T-helper 1 cell treated with Interleukin-12 subunit alpha and Interleukin-12 subunit beta and Interleukin-4 antibody, amounts not matched to agents 30 μg/mL and 1 μg/mL, for 36 hours (primary cell): ENCODE data around the gene MED15.
"Not testable (repeated sequence)": the region's sequence is repeated elsewhere in the genome, so short reads cannot be mapped to it uniquely, and the experiment has no call there.

Source experiments
- H3K27ac Mint-ChIP-seq: one replicate; pipeline ENCODE4 v1.8.0; 2021; ENCODE audit warnings: mild to moderate bottlenecking, mixed read lengths
- H3K27me3 Mint-ChIP-seq: one replicate; pipeline ENCODE4 v1.8.0; 2021; ENCODE audit warnings: low read depth, mixed read lengths
- H3K36me3 Mint-ChIP-seq: one replicate; pipeline ENCODE4 v1.8.0; 2021; ENCODE audit warnings: low read depth, mixed read lengths
- H3K4me1 Mint-ChIP-seq: one replicate; pipeline ENCODE4 v1.8.0; 2021; ENCODE audit warnings: low read depth, mixed read lengths
- H3K4me3 Mint-ChIP-seq: one replicate; pipeline ENCODE4 v1.8.0; 2021; ENCODE audit warnings: mild to moderate bottlenecking, moderate library complexity, mixed read lengths
- H3K9me3 Mint-ChIP-seq: one replicate; pipeline ENCODE4 v1.8.0; 2021; ENCODE audit warnings: mixed read lengths

Gene MED15

DNA sequence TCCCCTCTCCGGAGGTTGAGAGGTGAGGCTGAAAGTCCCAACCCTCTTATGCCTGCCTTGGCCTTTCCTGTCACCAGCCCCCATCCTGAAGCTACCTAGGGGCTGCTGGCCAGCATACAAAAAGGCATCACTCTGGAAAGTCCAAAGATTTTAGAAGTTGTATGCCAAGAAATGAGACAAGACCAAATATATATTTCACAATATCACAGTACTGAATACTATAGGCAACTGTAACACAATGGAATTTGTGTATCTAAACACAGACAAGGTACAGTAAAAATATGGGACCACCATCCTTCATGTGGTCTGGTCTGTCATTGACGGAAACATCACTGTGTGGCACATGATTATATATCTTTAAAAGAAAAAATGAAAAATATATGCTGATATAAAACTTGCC, 16.1 kb upstream of the MED15 start:
- Mint-ChIP-seq H3K27me3 (peaks cover 4% of the 10 kb centered on the region), H3K4me1 (peaks cover 29% of the 10 kb centered on the region), H3K9me3 (no peaks in the 10 kb centered on the region), H3K27ac (no peak overlapping the region), H3K4me3 (no peak overlapping the region), H3K36me3 (peaks cover 14% of the 10 kb centered on the region)

DNA sequence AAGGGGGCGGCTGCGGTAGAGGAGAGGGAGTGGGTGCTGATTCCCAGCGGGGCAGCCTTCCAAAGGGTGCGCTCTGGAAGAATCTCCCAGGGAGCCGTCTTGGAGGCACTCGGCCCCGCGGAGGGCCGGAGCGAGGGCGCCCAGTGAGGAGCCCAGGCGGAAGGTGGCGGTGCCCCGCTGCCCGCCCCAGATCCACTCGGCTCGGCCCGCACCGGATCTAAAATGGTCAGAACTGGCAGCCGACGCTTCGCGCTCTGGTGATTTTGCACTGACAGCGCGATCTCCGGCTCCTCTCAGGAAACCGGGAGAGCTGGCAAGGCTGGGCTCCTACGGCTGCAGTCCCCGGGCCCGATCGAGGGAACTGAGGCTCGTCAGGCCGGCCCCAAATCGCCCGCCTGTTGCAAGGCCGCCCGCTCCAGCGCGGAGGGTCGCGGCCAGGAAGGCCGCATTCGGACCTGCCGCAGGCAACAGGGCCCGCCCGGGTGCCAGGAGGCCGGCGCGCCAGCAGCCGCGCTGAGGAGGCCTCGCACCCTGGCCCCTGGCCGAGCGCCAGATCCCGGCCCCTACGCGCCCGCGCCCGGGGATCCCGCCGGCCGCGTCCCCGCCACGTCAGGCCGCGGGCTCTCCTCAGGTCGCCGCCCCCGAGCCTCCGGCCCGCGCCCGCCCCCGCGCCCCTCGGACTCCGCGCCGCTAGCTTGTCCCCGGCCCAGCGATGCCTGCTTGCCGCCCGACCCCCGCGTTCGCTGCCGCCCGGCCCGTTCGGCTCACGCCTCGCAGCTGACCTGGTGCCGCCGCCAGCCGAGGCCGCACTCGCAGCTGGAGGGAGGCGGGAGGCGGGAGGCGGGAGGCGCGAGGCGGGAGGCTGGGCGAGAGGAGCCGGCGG, 12.2 kb upstream of the MED15 start, which contains the start of gene KLHL22:
TSS of gene KLHL22 (minus strand) at position 818 of the 883 bp plus-strand sequence. CDS start 6,584 bp downstream, outside the sequence.
- Mint-ChIP-seq H3K36me3 (no peaks in the 10 kb centered on the region), H3K27ac (peak within 1 kb of the TSS; percentile 91), H3K4me3 (peak within 1 kb of the TSS; percentile 96), H3K4me1 (peaks cover 26% of the 10 kb centered on the region), H3K9me3 (no peaks in the 10 kb centered on the region), H3K27me3 (peaks cover 4% of the 10 kb centered on the region)

DNA sequence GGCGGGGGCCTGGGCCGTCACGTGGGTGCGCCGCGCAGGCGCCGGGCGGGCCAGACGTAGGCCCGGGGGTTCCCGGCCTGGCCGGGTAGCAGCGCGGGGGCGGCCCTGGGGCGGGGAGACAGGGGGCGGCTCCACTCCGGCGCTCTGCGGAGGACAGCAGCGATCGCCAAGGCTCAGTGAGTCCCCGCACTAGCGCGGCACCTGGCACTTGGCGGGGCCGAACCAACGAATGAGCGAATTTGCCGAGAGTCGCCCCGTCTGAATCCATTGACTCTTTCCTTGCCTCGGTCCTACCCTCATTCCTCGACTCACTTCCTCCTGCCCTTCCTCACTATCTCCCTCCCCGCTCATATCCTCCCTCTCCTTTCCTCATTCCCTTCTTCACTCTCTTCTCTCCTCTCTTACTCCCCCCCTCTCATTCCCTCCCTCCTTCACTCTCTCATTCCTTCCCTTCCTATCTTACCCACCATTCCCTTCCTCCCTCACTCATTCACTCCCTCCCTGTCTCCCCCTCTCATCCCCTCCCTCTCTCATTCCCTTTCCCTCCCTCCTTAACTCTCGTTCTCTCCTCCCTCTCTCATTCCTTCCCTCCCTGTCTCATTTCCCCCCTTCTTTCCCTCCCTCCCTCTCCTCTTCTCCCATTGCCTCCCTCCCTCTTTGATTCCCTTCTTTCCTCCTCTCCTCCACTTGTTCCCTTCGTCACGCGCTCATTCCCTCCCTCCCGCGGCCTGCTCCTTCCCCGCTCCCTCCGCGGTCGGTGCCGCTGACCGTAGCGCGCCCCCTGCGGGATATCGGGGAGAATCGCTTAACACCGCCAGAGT, 11.3 kb upstream of the MED15 start:
- peaks cover 19% of the 10 kb centered on the region for H3K4me1 Mint-ChIP-seq
- no peaks in the 10 kb centered on the region for H3K36me3 Mint-ChIP-seq
- H3K4me3 Mint-ChIP-seq, result peak overlapping the region; percentile 96

DNA sequence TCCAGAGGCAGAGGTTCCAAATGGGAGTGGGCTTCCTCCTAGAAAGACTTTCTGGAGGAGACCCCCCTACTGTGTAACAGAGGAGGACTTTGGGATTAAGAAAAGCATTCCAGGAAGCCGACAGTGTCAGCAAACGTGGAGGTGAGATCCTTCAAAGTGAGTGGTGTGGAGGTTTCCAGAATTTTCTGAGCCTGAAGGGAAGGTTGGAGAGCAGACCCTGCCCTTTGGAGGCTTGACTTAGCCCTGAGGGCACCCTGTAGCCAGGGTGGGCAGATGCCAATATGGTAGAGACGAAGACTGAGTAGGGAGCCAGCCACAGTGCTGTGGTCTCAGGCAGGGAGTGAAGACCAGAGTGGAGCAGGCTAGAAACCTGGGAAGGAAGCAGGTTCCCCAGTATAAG, 10.0 kb upstream of the MED15 start:
- H3K27me3 Mint-ChIP-seq, result peaks cover 4% of the 10 kb centered on the region
- H3K27ac Mint-ChIP-seq, result no peak overlapping the region
- H3K4me1 Mint-ChIP-seq, result peaks cover 14% of the 10 kb centered on the region
- H3K36me3 Mint-ChIP-seq, result no peaks in the 10 kb centered on the region
- no peaks in the 10 kb centered on the region for H3K9me3 Mint-ChIP-seq
- H3K4me3 Mint-ChIP-seq, result no peak overlapping the region

More for the DNA sequence above, 11.3 kb upstream of the MED15 start:
- H3K27ac Mint-ChIP-seq, result peak overlapping the region; percentile 91
- H3K27me3 Mint-ChIP-seq, result peaks cover 4% of the 10 kb centered on the region
- no peaks in the 10 kb centered on the region for H3K9me3 Mint-ChIP-seq

DNA sequence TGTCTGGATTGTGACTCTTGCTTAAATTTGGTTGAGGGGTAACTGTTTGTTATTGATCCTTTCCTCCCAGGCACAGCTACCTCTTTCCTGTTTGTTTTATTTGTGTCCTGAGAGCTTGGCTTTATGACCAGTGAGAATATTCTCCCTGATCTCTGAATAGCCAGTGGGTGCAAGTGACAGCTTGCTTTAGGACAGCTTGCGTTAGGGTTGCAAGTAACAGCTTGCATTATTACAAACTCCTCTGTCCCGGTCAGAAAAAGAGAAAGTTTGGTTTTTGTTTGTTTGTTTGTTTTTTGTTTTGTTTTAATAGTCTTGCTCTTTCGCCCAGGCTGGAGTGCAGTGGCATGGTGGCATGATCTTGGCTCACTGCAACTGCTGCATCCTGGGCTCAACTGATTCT, 8.5 kb upstream of the MED15 start:
- peaks cover 9% of the 10 kb centered on the region for H3K4me1 Mint-ChIP-seq
- no peaks in the 10 kb centered on the region for H3K36me3 Mint-ChIP-seq
- no peaks in the 10 kb centered on the region for H3K9me3 Mint-ChIP-seq
- H3K27me3 Mint-ChIP-seq, result peaks cover 4% of the 10 kb centered on the region
- no peak overlapping the region for H3K27ac Mint-ChIP-seq
- H3K4me3 Mint-ChIP-seq, result no peak overlapping the region

DNA sequence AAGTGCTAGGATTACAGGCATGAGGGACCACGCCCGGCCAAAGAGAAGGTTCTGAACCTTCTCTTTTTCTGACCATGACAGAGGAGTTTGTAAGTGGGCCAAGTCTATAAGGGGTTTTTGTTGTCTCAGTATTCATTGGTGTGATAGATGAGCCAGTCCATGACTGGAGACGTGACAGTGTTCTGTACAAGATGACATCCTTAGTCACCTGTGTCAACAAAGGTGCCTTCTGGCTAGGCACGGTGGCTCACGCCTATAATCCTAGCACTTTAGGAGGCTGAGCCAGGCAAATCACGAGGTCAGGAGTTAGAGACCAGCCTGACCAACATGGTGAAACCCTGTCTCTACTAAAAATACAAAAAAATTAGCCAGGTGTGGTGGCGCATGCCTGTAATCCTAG, 7.6 kb upstream of the MED15 start:
- H3K4me1 Mint-ChIP-seq, result peaks cover 5% of the 10 kb centered on the region
- no peaks in the 10 kb centered on the region for H3K9me3 Mint-ChIP-seq
- no peak overlapping the region for H3K4me3 Mint-ChIP-seq
- no peaks in the 10 kb centered on the region for H3K36me3 Mint-ChIP-seq
- no peaks in the 10 kb centered on the region for H3K27me3 Mint-ChIP-seq
- H3K27ac Mint-ChIP-seq, result no peak overlapping the region

DNA sequence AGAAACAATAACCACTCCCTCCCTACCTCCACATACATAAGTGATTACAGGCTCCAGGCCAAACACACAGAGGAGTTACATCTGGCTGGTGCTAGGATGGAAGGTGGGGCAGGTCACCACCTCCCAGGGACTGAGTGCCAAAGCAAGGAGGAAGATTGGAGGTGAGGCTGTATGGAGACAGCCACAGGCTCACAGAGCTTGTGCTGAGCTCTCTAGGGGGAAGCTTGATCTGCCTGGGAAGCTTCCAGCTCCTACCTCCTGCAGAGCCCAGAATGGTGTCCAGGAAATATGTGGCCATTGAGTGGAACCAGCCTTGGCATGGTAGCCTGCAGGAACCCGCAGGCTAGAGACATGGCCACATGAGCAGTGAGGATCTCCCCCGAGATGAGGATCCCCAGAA, 3.6 kb upstream of the MED15 start:
- H3K4me1 Mint-ChIP-seq, result peaks cover 16% of the 10 kb centered on the region
- no peak overlapping the region for H3K4me3 Mint-ChIP-seq
- peaks cover 11% of the 10 kb centered on the region for H3K36me3 Mint-ChIP-seq
- H3K27me3 Mint-ChIP-seq, result no peaks in the 10 kb centered on the region
- no peaks in the 10 kb centered on the region for H3K9me3 Mint-ChIP-seq
- H3K27ac Mint-ChIP-seq, result no peak overlapping the region

DNA sequence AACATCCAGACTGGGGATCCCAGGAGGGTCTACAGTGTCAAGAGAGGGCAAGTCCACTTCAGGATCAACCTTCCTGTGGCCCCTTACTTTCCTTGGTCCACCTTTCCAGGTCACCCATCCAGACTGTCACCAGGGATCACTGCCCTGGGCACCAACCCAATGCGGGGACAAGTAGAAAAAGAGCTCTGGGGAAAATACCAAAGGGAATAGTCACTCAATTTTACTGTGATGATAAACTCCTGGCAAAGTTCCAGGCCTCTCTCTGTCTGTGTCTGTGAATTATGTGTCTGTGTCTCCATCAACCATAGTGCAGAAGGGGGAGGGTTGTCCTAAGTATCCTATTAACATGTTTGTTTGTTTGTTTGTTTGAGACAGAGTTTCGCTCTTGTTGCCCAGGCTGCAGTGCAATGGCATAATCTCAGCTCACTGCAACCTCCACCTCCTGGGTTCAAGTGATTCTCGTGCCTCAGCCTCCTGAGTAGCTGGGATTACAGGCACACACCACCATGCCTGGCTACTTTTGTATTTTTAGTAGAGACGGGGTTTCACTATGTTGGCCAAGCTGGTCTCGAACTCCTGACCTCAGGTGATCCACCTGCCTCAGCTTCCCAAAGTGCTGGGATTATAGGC, 3.0 kb upstream of the MED15 start:
- not testable (repeated sequence) for H3K27me3 Mint-ChIP-seq, H3K27ac Mint-ChIP-seq, H3K4me3 Mint-ChIP-seq, H3K9me3 Mint-ChIP-seq
- H3K36me3 Mint-ChIP-seq, result peaks cover 17% of the 10 kb centered on the region
- H3K4me1 Mint-ChIP-seq, result peaks cover 22% of the 10 kb centered on the region

DNA sequence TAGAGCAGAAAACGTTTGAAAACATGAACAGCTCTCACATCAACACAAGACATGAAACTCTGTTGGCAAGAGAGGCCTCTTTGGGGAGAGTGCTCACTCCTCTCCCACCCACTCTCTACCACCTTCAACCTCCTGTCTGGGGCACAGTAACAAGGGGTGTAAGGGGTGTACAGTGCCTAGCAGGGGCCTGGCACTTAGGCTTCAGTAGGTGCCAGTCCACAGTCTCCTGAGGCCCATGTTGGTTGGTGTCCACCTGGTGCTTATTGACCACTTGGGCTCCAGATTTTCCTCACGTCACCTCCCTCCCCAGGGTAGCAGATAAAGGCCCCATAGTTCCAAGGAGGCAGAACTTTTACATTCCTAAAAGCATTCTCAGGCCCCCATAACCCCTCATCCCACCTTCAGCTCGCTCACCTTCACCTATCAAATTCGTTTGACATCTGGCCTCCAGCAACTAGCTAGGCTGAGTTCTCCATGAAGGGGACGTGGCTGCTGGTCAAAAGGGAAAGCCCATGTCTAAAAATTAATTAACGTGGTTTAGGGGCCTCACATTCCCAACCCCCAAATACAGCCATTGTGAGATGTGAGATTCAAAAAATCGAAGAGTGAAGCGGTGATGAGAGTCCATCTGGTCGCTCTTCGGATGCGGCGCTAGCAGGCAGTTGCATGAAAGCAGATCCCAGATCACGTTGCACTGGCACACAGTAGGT, 712 bp upstream of the MED15 start:
- Mint-ChIP-seq H3K9me3 (no peaks in the 10 kb centered on the region), H3K27me3 (no peaks in the 10 kb centered on the region), H3K27ac (peak overlapping the region; percentile 98), H3K36me3 (peaks cover 22% of the 10 kb centered on the region), H3K4me3 (peak overlapping the region; percentile 97), H3K4me1 (peaks cover 37% of the 10 kb centered on the region)

DNA sequence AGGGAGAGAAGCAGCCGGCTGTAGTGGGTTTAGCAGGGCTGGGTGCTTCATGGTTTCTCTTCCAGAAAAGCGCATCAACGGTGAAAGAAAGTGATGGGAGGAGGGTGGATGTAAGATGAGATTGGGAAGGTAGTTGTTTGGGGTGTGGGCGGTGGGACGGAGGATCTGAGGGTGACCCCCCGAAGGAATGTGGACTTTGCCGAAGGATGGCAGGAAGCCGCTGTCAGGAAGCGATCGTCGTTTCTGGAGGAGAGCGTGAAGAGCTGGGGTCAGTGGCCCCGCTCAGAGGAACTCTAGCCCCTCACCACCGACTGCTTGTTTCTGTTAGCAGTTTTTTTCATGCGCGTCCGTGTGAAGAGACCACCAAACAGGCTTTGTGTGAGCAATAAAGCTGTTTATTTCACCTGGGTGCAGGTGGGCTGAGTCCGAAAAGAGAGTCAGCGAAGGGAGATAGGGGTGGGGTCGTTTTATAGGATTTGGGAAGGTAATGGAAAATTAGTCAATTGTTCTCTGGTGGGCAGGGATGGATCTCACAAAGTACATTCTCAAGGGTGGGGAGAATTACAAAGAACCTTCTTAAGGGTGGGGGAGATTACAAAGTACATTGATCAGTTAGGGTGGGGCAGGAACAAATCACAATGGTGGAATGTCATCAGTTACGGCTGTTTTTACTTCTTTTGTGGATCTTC, 801 bp downstream of the MED15 start:
- peak overlapping the region; percentile 97 for H3K4me3 Mint-ChIP-seq
- not testable (repeated sequence) for H3K9me3 Mint-ChIP-seq, H3K27me3 Mint-ChIP-seq
- peaks cover 26% of the 10 kb centered on the region for H3K36me3 Mint-ChIP-seq
- H3K4me1 Mint-ChIP-seq, result peaks cover 41% of the 10 kb centered on the region
- peak overlapping the region; percentile 98 for H3K27ac Mint-ChIP-seq

DNA sequence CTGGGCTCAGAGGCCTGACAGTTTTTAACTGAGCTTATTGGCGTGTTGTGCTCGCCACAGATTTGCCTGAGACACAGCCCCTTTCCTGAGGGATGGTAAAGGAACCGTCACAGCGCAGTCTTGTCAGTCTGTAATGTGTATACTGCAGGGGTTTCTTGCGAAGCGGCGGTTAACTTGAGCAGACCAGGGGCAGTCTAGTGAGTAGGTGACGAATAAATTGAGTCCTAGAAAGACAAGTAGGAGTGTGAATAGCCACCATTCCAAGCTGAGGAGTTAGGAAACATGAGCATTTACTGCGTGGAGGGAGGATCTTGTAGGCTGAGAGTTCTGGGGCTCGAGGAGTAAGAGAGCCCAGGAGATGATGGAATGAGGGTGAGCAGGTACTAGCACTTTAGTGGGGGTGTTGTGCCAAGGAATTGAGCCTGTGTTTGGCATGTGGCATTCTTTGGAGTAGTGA, 1.4 kb downstream of the MED15 start:
- H3K4me1 Mint-ChIP-seq, result peaks cover 43% of the 10 kb centered on the region
- peak overlapping the region; percentile 97 for H3K4me3 Mint-ChIP-seq
- no peaks in the 10 kb centered on the region for H3K9me3 Mint-ChIP-seq
- peak overlapping the region; percentile 98 for H3K27ac Mint-ChIP-seq
- peaks cover 26% of the 10 kb centered on the region for H3K36me3 Mint-ChIP-seq
- no peaks in the 10 kb centered on the region for H3K27me3 Mint-ChIP-seq

DNA sequence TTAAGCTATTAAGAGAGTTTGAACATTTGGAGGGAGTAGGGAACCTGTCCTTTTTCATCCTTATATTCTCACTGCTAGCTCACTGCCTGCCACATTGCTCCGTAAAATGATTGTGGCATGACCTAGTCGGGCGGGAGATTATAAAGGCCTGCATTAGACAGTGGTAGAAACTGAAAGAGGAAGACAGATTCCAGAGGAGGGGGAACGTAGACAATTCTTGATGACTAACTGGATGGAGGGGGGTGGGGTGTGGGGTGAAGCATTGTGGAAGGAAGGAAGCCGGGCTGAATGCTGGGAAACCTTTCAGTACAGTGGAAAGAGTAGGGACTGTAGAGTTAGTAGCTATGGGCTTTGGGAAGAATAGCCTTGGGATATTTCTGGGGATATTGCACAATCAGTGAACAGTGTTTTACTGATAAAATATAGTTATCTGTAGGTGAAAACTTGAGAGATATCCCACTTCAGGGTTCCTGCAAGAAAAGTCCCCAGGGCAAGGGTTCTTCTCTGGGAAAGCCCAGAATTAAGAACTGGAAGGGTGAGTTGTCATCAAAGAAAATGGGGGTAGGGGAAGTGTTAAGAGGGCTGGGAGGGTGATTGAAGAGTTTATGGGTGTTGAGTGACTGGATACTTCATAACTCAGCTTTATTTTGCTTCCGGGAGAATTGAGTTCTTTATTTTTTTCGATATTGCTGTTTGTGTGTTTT, 2.1 kb downstream of the MED15 start:
- H3K4me1 Mint-ChIP-seq, result peaks cover 46% of the 10 kb centered on the region
- peaks cover 26% of the 10 kb centered on the region for H3K36me3 Mint-ChIP-seq
- peak overlapping the region; percentile 97 for H3K4me3 Mint-ChIP-seq
- no peaks in the 10 kb centered on the region for H3K27me3 Mint-ChIP-seq
- H3K9me3 Mint-ChIP-seq, result no peaks in the 10 kb centered on the region
- peak overlapping the region; percentile 98 for H3K27ac Mint-ChIP-seq
